ENCODE measurements around the gene OXGR1.

The OXGR1 gene

GRCh38 chr13:96963786-96964475, 30.3 kb downstream of the OXGR1 start:
- no peak for DNase-seq (ENCODE audit: low read depth in 2 of 2)

DNA sequence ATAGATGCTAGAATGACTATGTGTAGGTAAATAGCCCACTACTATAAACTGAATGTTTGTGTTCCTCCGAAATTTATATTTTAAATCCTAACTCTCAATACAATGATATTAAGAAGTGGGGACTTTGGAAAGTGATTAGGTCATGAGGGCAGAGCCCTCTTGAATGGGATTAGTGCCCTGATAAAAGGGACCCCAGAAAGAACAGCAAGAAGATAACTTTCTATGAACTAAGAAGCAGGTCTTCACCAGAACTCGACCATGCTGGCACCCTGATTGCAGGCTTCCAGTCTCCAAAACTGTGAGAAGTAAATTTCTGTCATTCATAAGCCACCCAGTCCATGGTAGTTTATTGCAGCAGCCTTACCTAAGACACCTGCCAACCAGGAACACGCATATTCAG, 33.9 kb downstream of the OXGR1 start:
- no peak for DNase-seq (ENCODE audit: low read depth in 2 of 2)

DNA sequence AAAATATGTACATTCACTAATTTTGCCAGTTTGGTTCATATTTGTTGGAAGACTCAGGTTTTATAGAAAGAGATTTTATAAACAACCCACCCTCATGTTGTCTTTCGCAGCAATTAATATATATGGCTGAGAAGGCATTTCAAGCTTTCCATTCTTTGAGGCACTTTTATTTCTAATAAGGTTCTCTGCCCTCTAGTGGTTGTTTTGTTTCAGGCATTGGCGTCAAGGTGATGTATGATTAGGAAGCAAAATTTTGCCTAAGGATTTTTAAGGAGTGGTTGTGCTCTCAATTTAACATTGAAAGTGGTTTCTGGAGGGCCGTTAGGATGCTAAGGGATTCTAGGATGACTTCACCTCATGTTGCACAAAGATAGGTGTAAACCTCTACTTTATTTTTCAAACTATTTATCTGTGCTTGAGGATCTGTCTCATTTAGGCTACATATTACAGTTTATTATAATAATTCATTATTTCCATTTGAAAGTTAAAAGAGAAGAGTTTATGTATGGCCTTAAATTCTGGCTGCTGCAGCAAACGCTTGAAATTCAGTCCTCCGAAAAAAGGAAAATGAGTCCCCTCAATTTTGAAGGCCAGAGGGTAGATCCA, 35.9 kb downstream of the OXGR1 start:
- no peak for DNase-seq (ENCODE audit: low read depth in 2 of 2)

DNA sequence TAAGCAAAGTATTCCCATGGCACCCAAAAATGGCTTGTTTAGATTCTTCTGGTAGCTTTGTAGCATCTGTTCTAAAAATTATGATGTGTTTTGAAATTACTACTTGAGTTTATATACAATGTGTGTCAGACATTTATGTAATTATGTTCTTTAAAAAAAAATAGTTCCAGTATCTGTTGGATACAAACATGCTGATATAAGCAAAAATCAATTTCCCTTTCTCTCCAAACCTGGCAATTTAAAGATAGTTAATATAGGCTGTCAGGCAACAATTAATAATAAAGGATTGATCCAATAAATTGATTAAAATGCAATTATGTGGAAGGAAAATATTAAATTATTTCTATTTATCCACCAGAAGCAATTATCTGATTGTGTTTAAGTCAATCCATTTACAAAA, 41.7 kb downstream of the OXGR1 start:
- DNase-seq (ENCODE audit: low read depth in 2 of 2), result no peak

DNA sequence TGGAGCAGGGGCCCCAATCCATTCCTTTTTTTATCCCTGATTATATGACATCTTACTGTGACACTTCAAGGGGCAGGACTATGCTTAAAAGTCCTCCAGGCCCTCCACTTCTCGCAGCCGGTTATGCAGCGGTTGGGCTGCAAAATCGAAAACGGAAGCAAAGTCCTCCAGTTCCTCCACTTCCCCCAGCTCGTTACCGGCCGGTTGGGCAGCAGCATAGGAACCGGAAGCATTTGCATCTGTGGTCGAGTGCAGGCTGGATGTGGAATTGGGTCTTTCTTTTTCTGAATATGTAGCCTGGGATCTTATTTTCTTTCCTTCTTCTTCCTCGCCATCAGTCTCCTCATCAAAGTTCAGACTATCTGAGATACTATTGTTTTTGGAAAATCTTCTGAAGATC, 46.1 kb downstream of the OXGR1 start:
- DNase-seq (ENCODE audit: low read depth in 2 of 2), result no peak

DNA sequence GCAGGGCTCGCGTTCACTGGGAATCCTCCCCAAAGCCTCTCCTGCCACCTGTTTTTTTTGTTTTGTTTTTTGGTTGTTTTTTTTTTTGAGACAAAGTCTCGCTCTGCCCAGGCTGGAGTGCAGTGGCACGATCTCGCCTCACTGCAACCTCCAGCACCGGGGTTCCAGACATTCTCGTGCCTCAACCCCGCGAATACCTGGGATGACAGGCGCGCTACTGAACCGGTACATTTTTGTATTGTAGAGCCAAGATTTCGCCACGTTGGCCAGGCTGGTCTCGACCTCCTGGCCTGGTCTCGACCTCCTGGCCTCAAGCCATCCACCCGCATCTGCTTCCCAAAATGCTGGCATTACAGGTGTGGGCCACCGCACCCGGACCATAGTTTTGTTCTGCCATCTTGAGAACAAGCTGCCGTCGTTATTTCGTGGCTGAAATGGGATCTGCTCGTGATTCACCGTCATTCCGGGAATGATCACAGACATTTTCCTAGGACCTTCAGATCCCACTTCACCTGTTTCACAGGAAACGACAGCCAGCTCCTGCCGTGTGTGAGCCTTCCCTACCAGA, 46.8 kb downstream of the OXGR1 start:
- DNase-seq (ENCODE audit: low read depth in 2 of 2), result no peak

DNA sequence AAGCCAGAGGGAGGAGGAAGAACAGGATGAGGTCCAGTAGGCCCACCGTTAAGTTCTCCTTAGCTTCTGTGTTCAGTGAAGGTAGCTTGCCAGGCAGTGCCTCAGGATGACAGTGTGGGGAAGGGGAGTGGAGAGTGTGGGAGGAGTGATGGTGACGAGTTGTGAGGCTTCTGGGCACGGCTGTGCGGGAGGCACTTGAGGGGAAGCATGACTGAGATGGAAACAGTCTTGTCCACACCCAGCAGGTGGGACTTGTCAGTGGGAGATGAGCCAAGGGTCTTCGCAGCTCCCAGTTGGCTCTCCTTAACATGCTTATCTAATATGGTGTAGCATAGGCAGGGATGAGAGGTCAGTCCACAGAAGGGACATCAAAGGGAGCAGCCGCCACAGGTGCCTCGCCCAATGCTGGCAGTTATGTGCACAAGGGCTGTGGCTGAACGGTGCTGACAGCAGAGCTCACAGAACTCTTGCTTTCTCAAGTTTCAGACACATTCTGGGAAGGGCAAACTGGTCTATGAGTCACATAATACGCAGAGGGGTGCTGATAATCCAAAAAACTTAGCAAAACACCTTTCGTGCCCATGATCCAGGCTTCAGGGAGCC, 47.5 kb downstream of the OXGR1 start:
- DNase-seq (ENCODE audit: low read depth in 2 of 2), result no peak

- no peak for DNase-seq (ENCODE audit: low read depth in 2 of 2)
These were observed 53.3 kb downstream of the OXGR1 start for GRCh38 chr13:96940961-96941360.

GRCh38 chr13:96935901-96936300, 58.4 kb downstream of the OXGR1 start:
- no peak for DNase-seq (ENCODE audit: low read depth in 2 of 2)
